Neutrophil (primary cell): ENCODE measurements around the gene OR5K4.

ENCODE experiments used
- H3K27ac ChIP-seq: fragments of 200-600 bp; sonication (generic); 2 replicates; pipeline ENCODE4 v1.5.1; 2016; ENCODE audit warnings: mild to moderate bottlenecking, moderate library complexity
- H3K27me3 ChIP-seq: fragments of 200-600 bp; sonication (generic); 2 replicates; pipeline ENCODE4 v1.6.0; 2016; ENCODE audit warnings: mild to moderate bottlenecking
- H3K36me3 ChIP-seq: fragments of 200-600 bp; sonication (generic); 2 replicates; pipeline ENCODE4 v1.5.1; 2017
- H3K4me1 ChIP-seq, 2 experiments: fragments of 200-600 bp in 1 of 2; sonication (generic) in 1 of 2; 1 replicate in 1 of 2; 2 replicates in 1 of 2; pipeline versions ENCODE4 v1.5.1 to v1.6.1; 2013 to 2016; ENCODE audit warnings: low read depth in 1 of 2, low read length in 1 of 2, mild to moderate bottlenecking in 1 of 2, moderate library complexity in 1 of 2; ENCODE audit not compliant: control insufficient read depth in 1 of 2, insufficient read depth in 1 of 2
- H3K4me3 ChIP-seq, 2 experiments: fragments of 200-600 bp in 1 of 2; sonication (generic) in 1 of 2; 1 replicate in 1 of 2; 2 replicates in 1 of 2; pipeline ENCODE4 v1.5.1; 2013 to 2016; ENCODE audit warnings: low read depth in 1 of 2, low read length in 1 of 2, mild to moderate bottlenecking in 1 of 2, moderate library complexity in 1 of 2
- H3K9me3 ChIP-seq: fragments of 200-600 bp; sonication (generic); 2 replicates; pipeline ENCODE4 v1.5.1; 2016
- CTCF ChIP-seq: fragments of 200-600 bp; sonication (generic); IDR thresholded peaks from 2 replicates; pipeline ENCODE4 v1.5.1; 2016; ENCODE audit warnings: antibody characterized with exemption

OR5K4 gene

GRCh38 chr3:98326105-98326893 is 27.4 kb upstream of the OR5K4 start:
- H3K27ac ChIP-seq, result no peak overlapping the region
- no peak for TF ChIP-seq CTCF
- no peaks in the 10 kb centered on the region for H3K36me3 ChIP-seq
- no peaks in the 10 kb centered on the region for H3K4me1 ChIP-seq
- no peak overlapping the region for H3K4me3 ChIP-seq
- H3K9me3 ChIP-seq, result no peaks in the 10 kb centered on the region
- H3K27me3 ChIP-seq, result peaks cover 4% of the 10 kb centered on the region

- no peak overlapping the region for H3K27ac ChIP-seq
- TF ChIP-seq CTCF, result no peak
- no peaks in the 10 kb centered on the region for H3K36me3 ChIP-seq
Observed at GRCh38 chr3:98326945-98327344, 26.7 kb upstream of the OR5K4 start.

GRCh38 chr3:98328933-98329332 is 24.7 kb upstream of the OR5K4 start:
- H3K4me1 ChIP-seq, result no peaks in the 10 kb centered on the region
- no peaks in the 10 kb centered on the region for H3K36me3 ChIP-seq
- H3K9me3 ChIP-seq, result no peaks in the 10 kb centered on the region
- H3K27me3 ChIP-seq, result peaks cover 4% of the 10 kb centered on the region
- H3K4me3 ChIP-seq, result no peak overlapping the region
- H3K27ac ChIP-seq, result no peak overlapping the region
- TF ChIP-seq CTCF, result no peak

More at GRCh38 chr3:98326945-98327344, 26.7 kb upstream of the OR5K4 start:
- Histone ChIP-seq H3K27me3 (peaks cover 4% of the 10 kb centered on the region), H3K4me3 (no peak overlapping the region), H3K4me1 (no peaks in the 10 kb centered on the region), H3K9me3 (no peaks in the 10 kb centered on the region)

- Histone ChIP-seq H3K9me3 (no peaks in the 10 kb centered on the region), H3K36me3 (no peaks in the 10 kb centered on the region), H3K4me3 (no peak overlapping the region), H3K27ac (no peak overlapping the region), H3K4me1 (no peaks in the 10 kb centered on the region), H3K27me3 (peaks cover 8% of the 10 kb centered on the region)
- TF ChIP-seq CTCF, result no peak
Observed at GRCh38 chr3:98329392-98330124, 24.1 kb upstream of the OR5K4 start.

GRCh38 chr3:98331329-98331728 is 22.3 kb upstream of the OR5K4 start:
- H3K36me3 ChIP-seq, result no peaks in the 10 kb centered on the region
- no peak overlapping the region for H3K4me3 ChIP-seq
- H3K27ac ChIP-seq, result no peak overlapping the region
- TF ChIP-seq CTCF, result no peak
- no peaks in the 10 kb centered on the region for H3K9me3 ChIP-seq
- no peaks in the 10 kb centered on the region for H3K4me1 ChIP-seq
- peaks cover 10% of the 10 kb centered on the region for H3K27me3 ChIP-seq
